ENCODE data around the gene MPO. TPM values are rescaled to one million over a fixed set of nuclear protein-coding genes. Genes with fewer than 3 reads are reported as not detected.
A peak's percentile ranks its signal among the peaks of the same experiment; 100 is the strongest.

The MPO gene
- polyA plus RNA-seq, 4 donors: 0.12 to 1.1 TPM; not detected in 2

GRCh38 chr17:58265902-58266875 is 14.5 kb downstream of the MPO start:
- no peak for DNase-seq
- Histone ChIP-seq H3K4me1 (ENCODE audit: control insufficient read depth in 3 of 3, insufficient read depth in 2 of 3, low read depth in 1 of 3, low read length in 2 of 3) (no peaks in the 10 kb centered on the region), H3K27ac (ENCODE audit: low read depth in 1 of 3, low read length in 2 of 3) (no peak overlapping the region), H3K27me3 (ENCODE audit: control insufficient read depth in 3 of 3, insufficient read depth in 3 of 3, low read length in 3 of 3) (peaks cover 0 to 19% (median 4%) of the 10 kb centered on the region in 3 donors), H3K9me3 (ENCODE audit: control insufficient read depth in 2 of 2, insufficient read depth in 1 of 2, low read depth in 1 of 2, low read length in 1 of 2) (no peaks in the 10 kb centered on the region), H3K36me3 (ENCODE audit: control insufficient read depth in 3 of 3, insufficient read depth in 2 of 3, low read depth in 1 of 3, low read length in 3 of 3) (no peaks in the 10 kb centered on the region), H3K4me3 (ENCODE audit: low read depth in 1 of 3, low read length in 3 of 3) (no peak overlapping the region)
- no peak for FAIRE-seq
- WGBS, 3 donors: 90 to 93% (median 91%) methylated on average over 7 of the region's 7 CpGs

- FAIRE-seq (no peak), DNase-seq (no peak)
- Histone ChIP-seq H3K36me3 (ENCODE audit: control insufficient read depth in 3 of 3, insufficient read depth in 2 of 3, low read depth in 1 of 3, low read length in 3 of 3) (no peaks in the 10 kb centered on the region), H3K9me3 (ENCODE audit: control insufficient read depth in 2 of 2, insufficient read depth in 1 of 2, low read depth in 1 of 2, low read length in 1 of 2) (no peaks in the 10 kb centered on the region), H3K27me3 (ENCODE audit: control insufficient read depth in 3 of 3, insufficient read depth in 3 of 3, low read length in 3 of 3) (peaks cover 0 to 19% (median 4%) of the 10 kb centered on the region in 3 donors), H3K4me1 (ENCODE audit: control insufficient read depth in 3 of 3, insufficient read depth in 2 of 3, low read depth in 1 of 3, low read length in 2 of 3) (no peaks in the 10 kb centered on the region), H3K4me3 (ENCODE audit: low read depth in 1 of 3, low read length in 3 of 3) (no peak overlapping the region), H3K27ac (ENCODE audit: low read depth in 1 of 3, low read length in 2 of 3) (no peak overlapping the region)
- WGBS, 3 donors: 75 to 82% (median 81%) methylated on average over 4 of the region's 4 CpGs
Observed at GRCh38 chr17:58265271-58265670, 15.5 kb downstream of the MPO start.

- Histone ChIP-seq H3K4me1 (ENCODE audit: control insufficient read depth in 3 of 3, insufficient read depth in 2 of 3, low read depth in 1 of 3, low read length in 2 of 3) (no peaks in the 10 kb centered on the region), H3K27ac (ENCODE audit: low read depth in 1 of 3, low read length in 2 of 3) (no peak overlapping the region), H3K36me3 (ENCODE audit: control insufficient read depth in 3 of 3, insufficient read depth in 2 of 3, low read depth in 1 of 3, low read length in 3 of 3) (no peaks in the 10 kb centered on the region), H3K27me3 (ENCODE audit: control insufficient read depth in 3 of 3, insufficient read depth in 3 of 3, low read length in 3 of 3) (peaks cover 0 to 19% (median 4%) of the 10 kb centered on the region in 3 donors), H3K4me3 (ENCODE audit: low read depth in 1 of 3, low read length in 3 of 3) (no peak overlapping the region), H3K9me3 (ENCODE audit: control insufficient read depth in 2 of 2, insufficient read depth in 1 of 2, low read depth in 1 of 2, low read length in 1 of 2) (no peaks in the 10 kb centered on the region)
- DNase-seq: no peak
- WGBS, 3 donors: 77 to 81% (median 77%) methylated on average over 6 of the region's 6 CpGs
- FAIRE-seq: no peak
Observed at GRCh38 chr17:58264407-58265103, 16.2 kb downstream of the MPO start.

GRCh38 chr17:58263773-58264172 is 17.0 kb downstream of the MPO start:
- H3K27me3 ChIP-seq (ENCODE audit: control insufficient read depth in 3 of 3, insufficient read depth in 3 of 3, low read length in 3 of 3): peaks cover 0 to 19% (median 4%) of the 10 kb centered on the region in 3 donors
- no peak for FAIRE-seq
- 79 to 82% (median 81%) methylated on average over 1 of the region's 1 CpG for WGBS, 3 donors

GRCh38 chr17:58262149-58262548 is 18.6 kb downstream of the MPO start:
- Histone ChIP-seq H3K4me3 (ENCODE audit: low read depth in 1 of 3, low read length in 3 of 3) (no peak overlapping the region), H3K27me3 (ENCODE audit: control insufficient read depth in 3 of 3, insufficient read depth in 3 of 3, low read length in 3 of 3) (peaks cover 0 to 19% (median 4%) of the 10 kb centered on the region in 3 donors), H3K4me1 (ENCODE audit: control insufficient read depth in 3 of 3, insufficient read depth in 2 of 3, low read depth in 1 of 3, low read length in 2 of 3) (no peaks in the 10 kb centered on the region), H3K9me3 (ENCODE audit: control insufficient read depth in 2 of 2, insufficient read depth in 1 of 2, low read depth in 1 of 2, low read length in 1 of 2) (no peaks in the 10 kb centered on the region), H3K36me3 (ENCODE audit: control insufficient read depth in 3 of 3, insufficient read depth in 2 of 3, low read depth in 1 of 3, low read length in 3 of 3) (no peaks in the 10 kb centered on the region), H3K27ac (ENCODE audit: low read depth in 1 of 3, low read length in 2 of 3) (no peak overlapping the region)
- DNase-seq (no peak), FAIRE-seq (no peak)
- 86 to 88% (median 87%) methylated on average over 11 of the region's 11 CpGs for WGBS, 3 donors

More at GRCh38 chr17:58263773-58264172, 17.0 kb downstream of the MPO start:
- H3K27ac ChIP-seq (ENCODE audit: low read depth in 1 of 3, low read length in 2 of 3): no peak overlapping the region
- H3K36me3 ChIP-seq (ENCODE audit: control insufficient read depth in 3 of 3, insufficient read depth in 2 of 3, low read depth in 1 of 3, low read length in 3 of 3): no peaks in the 10 kb centered on the region
- no peaks in the 10 kb centered on the region for H3K4me1 ChIP-seq (ENCODE audit: control insufficient read depth in 3 of 3, insufficient read depth in 2 of 3, low read depth in 1 of 3, low read length in 2 of 3)
- no peaks in the 10 kb centered on the region for H3K9me3 ChIP-seq (ENCODE audit: control insufficient read depth in 2 of 2, insufficient read depth in 1 of 2, low read depth in 1 of 2, low read length in 1 of 2)
- no peak for DNase-seq
- H3K4me3 ChIP-seq (ENCODE audit: low read depth in 1 of 3, low read length in 3 of 3): no peak overlapping the region

GRCh38 chr17:58254803-58255202 is 25.9 kb downstream of the MPO start:
- Histone ChIP-seq H3K27ac (ENCODE audit: low read depth in 1 of 3, low read length in 2 of 3) (no peak overlapping the region), H3K27me3 (ENCODE audit: control insufficient read depth in 3 of 3, insufficient read depth in 3 of 3, low read length in 3 of 3) (peaks cover 0 to 29% (median 10%) of the 10 kb centered on the region in 3 donors), H3K36me3 (ENCODE audit: control insufficient read depth in 3 of 3, insufficient read depth in 2 of 3, low read depth in 1 of 3, low read length in 3 of 3) (no peaks in the 10 kb centered on the region), H3K9me3 (ENCODE audit: control insufficient read depth in 2 of 2, insufficient read depth in 1 of 2, low read depth in 1 of 2, low read length in 1 of 2) (no peaks in the 10 kb centered on the region), H3K4me3 (ENCODE audit: low read depth in 1 of 3, low read length in 3 of 3) (no peak overlapping the region), H3K4me1 (ENCODE audit: control insufficient read depth in 3 of 3, insufficient read depth in 2 of 3, low read depth in 1 of 3, low read length in 2 of 3) (no peaks in the 10 kb centered on the region)
- DNase-seq (peak in 1 of 2 donors; percentile 24), FAIRE-seq (no peak)
- 18 to 22% (median 19%) methylated on average over 8 of the region's 8 CpGs for WGBS, 3 donors

- no peak for FAIRE-seq
- DNase-seq: no peak
- 79 to 89% (median 82%) methylated on average over 3 of the region's 3 CpGs for WGBS, 3 donors
Observed at GRCh38 chr17:58253082-58253481, 27.7 kb downstream of the MPO start.

GRCh38 chr17:58252141-58252540 is 28.6 kb downstream of the MPO start:
- WGBS, 3 donors: 72 to 73% (median 72%) methylated on average over 9 of the region's 9 CpGs
- DNase-seq (no peak), FAIRE-seq (no peak)
- Histone ChIP-seq H3K4me1 (ENCODE audit: control insufficient read depth in 3 of 3, insufficient read depth in 2 of 3, low read depth in 1 of 3, low read length in 2 of 3) (peaks cover 0 to 12% (median 4%) of the 10 kb centered on the region in 3 donors), H3K27me3 (ENCODE audit: control insufficient read depth in 3 of 3, insufficient read depth in 3 of 3, low read length in 3 of 3) (peaks cover 0 to 38% (median 10%) of the 10 kb centered on the region in 3 donors), H3K27ac (ENCODE audit: low read depth in 1 of 3, low read length in 2 of 3) (no peak overlapping the region), H3K9me3 (ENCODE audit: control insufficient read depth in 2 of 2, insufficient read depth in 1 of 2, low read depth in 1 of 2, low read length in 1 of 2) (no peaks in the 10 kb centered on the region), H3K4me3 (ENCODE audit: low read depth in 1 of 3, low read length in 3 of 3) (no peak overlapping the region), H3K36me3 (ENCODE audit: control insufficient read depth in 3 of 3, insufficient read depth in 2 of 3, low read depth in 1 of 3, low read length in 3 of 3) (no peaks in the 10 kb centered on the region)

More at GRCh38 chr17:58253082-58253481, 27.7 kb downstream of the MPO start:
- Histone ChIP-seq H3K36me3 (ENCODE audit: control insufficient read depth in 3 of 3, insufficient read depth in 2 of 3, low read depth in 1 of 3, low read length in 3 of 3) (no peaks in the 10 kb centered on the region), H3K4me3 (ENCODE audit: low read depth in 1 of 3, low read length in 3 of 3) (no peak overlapping the region), H3K4me1 (ENCODE audit: control insufficient read depth in 3 of 3, insufficient read depth in 2 of 3, low read depth in 1 of 3, low read length in 2 of 3) (peaks cover 0 to 7% (median 4%) of the 10 kb centered on the region in 3 donors), H3K9me3 (ENCODE audit: control insufficient read depth in 2 of 2, insufficient read depth in 1 of 2, low read depth in 1 of 2, low read length in 1 of 2) (no peaks in the 10 kb centered on the region), H3K27ac (ENCODE audit: low read depth in 1 of 3, low read length in 2 of 3) (no peak overlapping the region), H3K27me3 (ENCODE audit: control insufficient read depth in 3 of 3, insufficient read depth in 3 of 3, low read length in 3 of 3) (peaks cover 0 to 38% (median 10%) of the 10 kb centered on the region in 3 donors)
